ENCODE results near the gene TMSB15A.
"Not testable (repeated sequence)": the region's sequence is repeated elsewhere in the genome, so short reads cannot be mapped to it uniquely, and the experiment has no call there.

The TMSB15A gene

DNA sequence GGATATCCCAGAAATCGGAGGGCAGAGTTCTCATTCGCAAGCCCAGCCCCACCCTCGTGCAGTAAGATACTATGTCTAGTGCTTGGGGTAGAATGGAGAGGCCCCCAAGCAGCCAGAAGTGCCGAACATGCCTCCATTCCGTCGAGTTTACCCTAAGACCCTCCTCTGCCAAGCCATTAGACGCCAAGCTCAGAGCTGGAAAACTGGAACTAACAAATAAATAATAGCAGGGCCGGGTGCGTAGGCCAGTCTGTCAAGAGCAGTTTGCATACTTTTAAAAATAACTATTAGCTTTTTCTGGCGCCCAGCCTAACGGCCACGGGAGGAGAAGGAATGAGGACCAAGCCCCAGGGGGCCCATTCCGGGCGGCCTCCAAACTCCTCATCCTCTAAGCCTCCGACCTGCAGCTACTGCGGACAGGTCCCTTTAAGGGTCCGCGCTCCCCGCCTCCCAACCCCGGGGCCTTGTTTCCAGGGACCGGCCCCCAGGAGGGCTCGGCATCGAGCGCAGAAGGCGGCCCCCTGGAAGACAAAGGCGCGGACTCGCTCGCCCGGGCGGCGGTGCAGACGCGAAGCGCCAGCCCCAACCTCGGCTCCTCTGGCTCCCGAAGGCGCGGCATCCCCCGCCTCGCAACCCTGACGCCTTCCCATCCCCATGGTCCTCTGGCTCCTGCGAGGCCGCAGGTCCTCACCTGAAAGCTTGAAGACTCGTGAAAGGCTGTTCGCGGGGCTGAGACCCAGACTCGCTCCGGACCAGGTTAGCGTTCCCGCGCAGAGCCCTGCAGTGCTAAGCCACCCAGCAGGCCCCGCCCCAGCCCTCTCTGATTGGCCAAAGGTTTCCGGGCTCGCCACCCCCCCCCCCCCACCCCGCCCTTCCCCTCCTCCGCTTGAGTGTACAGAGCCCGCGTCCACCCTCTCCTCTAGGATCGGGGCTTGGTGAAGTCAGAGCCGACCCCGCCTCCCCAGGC, at the start of gene TMSB15A:
TMSB15A (minus strand) TSS at position 765 of the 967 bp plus-strand sequence.
- DNase-seq (ENCODE audit: low read depth in 2 of 2) = peak; percentile 45 to 55

DNA sequence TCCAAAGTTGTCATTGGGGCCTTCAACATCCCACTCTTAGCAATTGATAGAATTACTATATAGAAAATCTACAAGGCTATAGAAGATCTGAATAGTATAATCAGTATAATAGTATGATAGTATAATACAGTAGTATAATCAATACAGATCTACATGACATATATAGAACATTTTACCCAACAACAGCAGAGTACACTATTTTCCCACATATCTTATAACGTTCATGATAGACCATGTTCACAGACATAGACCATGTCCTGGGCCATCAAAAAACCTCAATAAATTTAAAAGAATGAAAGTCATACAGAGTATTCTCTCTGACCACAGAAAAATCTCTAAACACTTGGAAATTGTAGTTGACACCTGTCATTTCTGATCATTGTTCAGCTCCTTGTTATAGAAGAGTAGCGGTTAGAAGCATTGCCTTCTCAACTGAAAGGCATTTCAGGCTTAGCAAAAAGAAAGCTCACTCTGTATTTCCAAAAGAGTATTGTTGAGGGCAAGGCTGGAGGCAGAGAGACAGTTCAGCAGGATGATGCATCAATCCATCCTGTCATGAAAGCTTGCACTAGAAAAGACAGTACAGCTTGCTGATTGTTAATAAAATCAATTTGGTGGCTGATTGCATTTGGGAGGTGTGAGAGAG, 44.0 kb upstream of the TMSB15A start:
- no peak for DNase-seq (ENCODE audit: low read depth in 2 of 2)

DNA sequence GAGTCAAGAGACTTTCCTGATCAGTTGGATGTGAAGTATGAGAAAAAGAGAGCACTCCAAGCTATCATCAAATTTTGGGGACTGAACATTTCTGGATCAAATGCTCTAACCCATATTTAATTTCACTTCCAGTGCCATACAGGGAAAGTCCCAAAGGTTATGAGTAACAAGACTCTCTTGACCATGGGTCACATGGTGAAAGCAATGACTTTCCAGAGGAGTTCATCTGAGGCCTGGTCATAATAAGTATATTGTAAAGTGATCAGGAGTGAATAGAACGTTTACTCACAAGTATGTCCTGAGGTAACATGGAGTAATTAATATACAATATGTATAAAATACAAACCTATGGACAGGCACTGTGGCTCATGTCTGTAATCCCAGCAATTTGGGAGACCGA, 42.1 kb upstream of the TMSB15A start:
- no peak for DNase-seq (ENCODE audit: low read depth in 2 of 2)

DNA sequence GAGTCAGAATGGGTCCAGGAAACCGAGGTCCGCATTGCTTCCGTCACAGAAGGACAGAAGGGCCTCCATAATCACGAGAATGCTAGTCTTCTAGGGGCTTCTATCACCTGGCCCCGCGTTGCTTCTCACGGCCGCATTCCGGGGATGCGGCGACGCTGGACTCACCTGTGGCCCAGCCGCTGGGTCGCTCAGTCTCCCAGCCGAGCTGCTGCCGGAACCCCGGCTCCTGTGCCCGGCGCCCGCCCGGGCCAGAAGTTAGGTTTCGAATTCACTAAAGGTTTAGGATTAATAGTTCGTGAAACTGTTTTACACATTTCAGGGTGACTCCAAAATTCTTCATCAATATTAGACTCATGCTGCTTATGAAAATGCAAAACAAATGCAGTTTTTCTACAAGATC, 31.7 kb upstream of the TMSB15A start:
- DNase-seq (ENCODE audit: low read depth in 2 of 2) = no peak

DNA sequence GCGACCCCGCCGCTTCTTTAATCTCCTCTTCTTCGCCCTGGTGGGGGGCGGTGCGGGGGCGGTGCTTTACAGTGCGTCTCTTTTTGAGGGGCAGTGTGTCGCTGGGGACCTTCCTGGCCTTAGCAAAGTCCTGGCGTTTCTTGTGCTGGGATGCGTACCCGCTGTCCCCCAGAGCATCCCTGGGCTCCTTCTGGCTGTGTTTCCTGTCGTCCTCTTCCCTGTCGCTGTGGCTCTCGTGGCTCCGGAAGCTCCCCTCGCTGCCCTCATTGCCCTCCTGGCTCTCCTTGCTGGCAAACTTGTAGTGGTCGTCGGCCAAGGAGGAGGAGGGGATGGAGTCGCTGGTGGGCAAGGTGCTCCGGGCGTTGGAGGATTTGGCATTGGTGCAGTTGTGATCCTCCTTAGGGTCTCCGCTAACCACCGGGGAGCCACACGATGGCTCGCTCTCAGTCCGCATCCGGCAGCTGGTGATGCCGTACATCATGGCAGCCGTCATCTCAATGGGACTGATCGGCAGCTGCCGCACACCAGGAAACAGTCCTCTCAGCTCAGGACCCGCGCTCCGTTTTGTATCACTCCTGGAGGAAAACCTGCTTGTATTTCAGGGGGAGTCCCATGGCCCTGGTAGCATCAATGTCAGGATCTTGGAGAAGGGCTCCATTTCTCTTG, 30.4 kb upstream of the TMSB15A start:
- DNase-seq (ENCODE audit: low read depth in 2 of 2) = no peak

DNA sequence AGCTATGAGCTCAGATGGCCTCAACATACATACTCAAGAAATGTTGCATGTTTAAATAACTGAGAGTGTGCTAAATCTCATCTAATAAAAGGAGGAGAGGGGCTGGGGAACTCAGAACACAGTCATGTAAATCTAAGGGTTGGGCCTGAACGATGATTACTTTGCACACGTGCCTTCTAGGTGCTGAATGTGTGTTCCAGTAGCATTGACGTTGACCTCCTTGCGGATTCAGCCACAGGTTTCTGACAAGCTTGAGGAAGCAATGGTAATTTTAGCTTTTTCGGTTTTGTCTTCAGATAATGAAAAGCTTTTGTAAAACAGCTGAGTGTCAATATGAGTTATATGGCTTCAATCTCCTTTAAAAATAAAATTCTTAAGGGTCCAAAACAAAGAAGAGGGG, 29.6 kb upstream of the TMSB15A start:
- DNase-seq (ENCODE audit: low read depth in 2 of 2) = not testable (repeated sequence)

DNA sequence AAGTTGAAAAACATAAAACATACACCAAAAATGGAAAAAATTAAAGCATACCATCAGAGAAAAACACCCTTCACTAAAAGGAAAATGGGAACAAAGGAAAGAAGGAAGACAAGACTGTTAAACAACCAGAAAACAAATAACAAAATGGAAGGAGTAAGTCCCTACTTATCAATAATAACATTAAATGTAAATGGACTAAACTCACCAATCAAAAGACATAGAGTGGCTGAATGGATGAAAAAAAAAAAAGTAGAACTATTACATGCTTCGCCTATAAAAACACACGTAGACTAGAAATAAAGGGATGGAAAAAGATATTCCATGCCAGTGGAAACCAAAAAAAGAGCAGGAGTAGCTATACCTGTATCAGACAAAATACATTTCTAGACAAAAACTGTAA, 19.4 kb upstream of the TMSB15A start:
- no peak for DNase-seq (ENCODE audit: low read depth in 2 of 2)

DNA sequence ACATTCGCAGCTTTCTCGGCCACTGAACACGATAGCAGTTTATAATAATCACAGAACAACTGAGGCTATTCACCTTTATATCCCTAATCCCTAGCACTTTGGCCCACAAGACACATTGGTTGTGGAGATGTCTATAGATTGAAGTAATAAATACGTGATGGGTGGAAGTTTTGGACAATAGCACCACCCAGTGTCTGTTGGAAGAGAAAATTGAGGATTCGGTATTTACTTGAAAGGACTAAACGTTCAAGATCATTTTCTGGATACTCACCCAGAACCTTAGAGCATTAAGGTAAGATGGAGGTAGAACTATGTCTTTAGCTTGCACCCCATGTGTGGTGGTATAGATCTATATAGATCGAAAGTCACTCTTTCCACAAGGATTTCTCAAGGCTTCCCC, 787 bp upstream of the TMSB15A start:
- no peak for DNase-seq (ENCODE audit: low read depth in 2 of 2)

DNA sequence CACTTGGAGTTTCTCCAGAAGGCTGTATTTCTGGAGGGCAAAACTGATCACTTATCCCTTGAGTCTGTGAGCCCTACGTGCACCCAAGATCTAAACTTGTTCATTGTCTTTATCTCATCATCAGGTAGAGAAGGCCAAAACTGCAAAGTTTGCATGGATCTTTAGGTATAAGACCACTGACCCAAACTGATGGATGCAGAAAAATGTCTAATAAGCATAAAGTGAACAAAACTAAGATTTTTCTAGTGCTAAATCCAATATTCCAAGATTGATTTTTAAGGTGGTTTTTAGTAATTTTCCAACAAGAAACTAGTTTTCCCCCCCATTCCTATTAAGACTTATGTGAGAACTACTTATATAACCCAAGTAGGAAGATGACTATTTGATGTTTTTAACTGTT, 2.0 kb downstream of the TMSB15A start:
- no peak for DNase-seq (ENCODE audit: low read depth in 2 of 2)

DNA sequence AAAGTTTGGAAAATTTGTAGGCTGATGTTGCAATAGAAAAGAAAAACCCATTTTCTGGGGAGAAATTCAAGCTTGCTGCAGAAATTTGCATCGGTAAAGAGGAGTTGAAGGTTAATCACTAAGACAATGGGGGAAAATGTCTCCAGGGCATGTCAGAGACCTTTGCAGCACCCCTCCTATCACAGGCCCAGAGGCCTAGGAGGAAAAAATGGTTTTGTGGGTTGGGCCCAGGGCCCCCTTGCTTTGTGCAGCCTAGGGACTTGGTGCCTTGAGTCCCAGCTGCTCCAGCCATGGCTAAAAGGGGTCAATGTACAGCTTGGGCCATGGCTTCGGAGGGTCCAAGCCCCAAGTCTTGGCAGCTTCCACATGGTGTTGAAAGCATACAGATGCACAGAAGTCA, 17.8 kb downstream of the TMSB15A start:
- no peak for DNase-seq (ENCODE audit: low read depth in 2 of 2)

DNA sequence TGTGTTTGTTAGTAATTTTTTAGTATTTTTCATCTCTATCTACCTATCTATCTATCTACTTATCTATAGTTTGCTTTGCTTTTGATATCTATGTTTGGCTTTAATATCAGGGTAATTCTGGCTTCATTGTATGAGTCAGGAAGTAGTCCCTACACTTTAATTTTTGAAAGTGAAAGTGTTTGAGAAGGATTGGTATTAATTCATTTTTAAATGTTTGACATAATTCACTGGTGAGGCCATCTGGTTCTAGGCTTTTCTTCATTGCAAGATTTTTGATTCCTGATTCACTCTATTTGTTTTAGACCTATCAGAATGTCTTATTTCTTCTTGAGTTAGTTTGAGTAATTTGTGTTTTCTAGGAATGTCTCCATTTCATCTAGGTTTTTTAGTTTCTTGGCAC, 24.8 kb downstream of the TMSB15A start:
- DNase-seq (ENCODE audit: low read depth in 2 of 2) = no peak

DNA sequence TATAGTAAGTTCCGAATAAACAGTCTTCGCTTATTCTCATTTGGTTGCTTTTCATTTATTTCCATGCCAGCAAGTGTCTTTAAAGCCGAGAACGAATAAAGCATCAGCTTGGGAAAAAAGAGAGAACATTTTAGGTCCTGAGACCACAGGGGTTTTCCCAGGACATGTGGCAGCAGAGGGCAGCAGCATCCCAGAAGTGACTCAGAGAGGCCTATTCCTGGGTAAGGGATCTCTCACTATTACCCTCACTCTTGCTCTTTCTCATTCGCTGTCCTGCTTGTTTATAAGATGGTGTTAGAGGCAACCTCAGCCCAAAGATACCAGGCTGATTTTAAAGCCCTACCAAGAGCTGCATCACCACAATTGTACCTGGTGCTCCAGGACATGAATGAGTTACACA, 37.8 kb downstream of the TMSB15A start:
- not testable (repeated sequence) for DNase-seq (ENCODE audit: low read depth in 2 of 2)

DNA sequence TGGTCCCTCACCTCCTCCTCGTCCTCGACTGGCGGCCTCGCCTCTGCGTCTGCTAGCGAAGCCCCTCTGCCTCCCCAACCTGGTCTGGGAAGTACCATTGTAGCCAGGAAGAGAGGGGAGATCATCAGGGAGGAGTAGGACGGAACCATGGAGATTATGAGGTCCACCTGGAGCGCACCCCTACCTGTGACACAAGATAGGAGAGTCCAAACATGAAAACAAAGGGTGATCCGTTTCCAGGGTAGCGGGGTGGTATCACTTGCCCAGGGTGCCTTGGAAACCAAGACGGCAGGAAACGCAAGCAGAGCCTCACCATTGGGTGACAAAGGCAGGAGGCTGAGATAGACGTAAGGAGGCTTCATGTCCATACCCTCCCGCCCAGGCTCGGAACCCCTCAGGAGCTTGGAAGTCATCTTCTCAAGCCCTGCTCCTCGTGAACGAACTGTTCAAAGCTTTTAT, 44.7 kb downstream of the TMSB15A start, which contains the start of gene TCP11X2:
TCP11X2 (minus strand) TSS at position 51 of the 459 bp plus-strand sequence.
- not testable (repeated sequence) for DNase-seq (ENCODE audit: low read depth in 2 of 2)

DNA sequence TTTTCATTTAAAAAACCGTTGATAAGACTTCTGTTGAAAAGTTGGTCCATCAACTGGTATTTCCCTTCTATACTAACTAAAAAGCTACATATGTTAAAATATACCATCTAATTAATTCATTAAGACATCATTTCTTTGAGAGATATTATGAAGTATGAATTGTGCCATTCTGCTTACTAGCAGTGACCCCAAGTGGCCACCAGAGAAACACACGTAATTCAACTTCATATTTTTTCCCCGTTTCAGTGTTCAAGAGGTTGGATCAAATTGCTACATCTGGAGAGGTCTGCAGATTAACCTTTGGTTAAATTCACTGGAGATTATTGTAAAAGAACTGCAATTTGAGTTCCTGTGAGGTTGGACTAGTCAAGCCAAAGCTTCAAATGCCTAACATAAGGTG, 46.3 kb downstream of the TMSB15A start:
- not testable (repeated sequence) for DNase-seq (ENCODE audit: low read depth in 2 of 2)
